Colon (tissue), 2 donors: ENCODE data around the gene DDRGK1.
"Not testable (repeated sequence)": the region's sequence is repeated elsewhere in the genome, so short reads cannot be mapped to it uniquely, and the experiment has no call there.

ENCODE experiments used
- FAIRE-seq: peaks from 2 replicates; lab custom pipeline; 2012; peaks lifted over from hg19 to GRCh38; lab: Jason Lieb, UNC
- donor health status: control.
- donor health status: control.

DDRGK1 gene

GRCh38 chr20:3164763-3165410 is 39.6 kb downstream of the DDRGK1 start:
- FAIRE-seq, result no peak

DNA sequence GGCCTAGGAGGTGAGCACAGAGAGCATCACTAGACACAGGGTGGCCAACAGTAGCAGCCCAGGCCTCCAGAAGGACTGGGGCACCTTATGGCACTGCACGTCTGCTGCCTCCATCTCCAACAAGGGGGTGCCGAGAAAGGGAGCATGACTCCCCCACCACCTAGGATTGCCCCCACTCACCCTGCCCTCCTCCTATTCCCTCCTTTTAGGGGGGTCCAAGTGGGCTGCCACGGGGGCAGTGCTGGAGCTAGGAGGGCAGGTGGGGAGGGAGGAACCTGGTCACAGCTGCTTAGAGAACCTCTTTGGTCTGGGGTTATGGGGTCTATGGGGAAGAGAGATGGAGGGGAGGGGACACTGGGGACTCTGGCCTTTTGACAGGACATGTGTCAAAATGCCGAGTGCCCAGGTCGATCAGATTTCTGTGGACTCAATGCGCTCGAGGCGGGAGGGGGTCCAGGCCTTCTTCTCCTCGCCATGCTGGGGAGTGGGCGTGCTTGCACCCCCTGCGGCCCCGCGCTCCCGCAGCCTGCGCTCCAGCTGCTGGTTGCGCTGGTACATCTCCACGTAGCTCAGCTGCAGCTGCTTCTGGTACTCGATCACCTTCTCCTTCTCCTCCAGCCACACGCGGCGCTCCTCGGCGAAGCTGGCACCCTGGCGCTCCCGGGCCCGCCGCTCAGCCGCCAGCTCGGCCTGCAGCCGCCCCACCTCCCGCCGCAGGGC is 40.3 kb downstream of the DDRGK1 start:
- FAIRE-seq, result no peak

DNA sequence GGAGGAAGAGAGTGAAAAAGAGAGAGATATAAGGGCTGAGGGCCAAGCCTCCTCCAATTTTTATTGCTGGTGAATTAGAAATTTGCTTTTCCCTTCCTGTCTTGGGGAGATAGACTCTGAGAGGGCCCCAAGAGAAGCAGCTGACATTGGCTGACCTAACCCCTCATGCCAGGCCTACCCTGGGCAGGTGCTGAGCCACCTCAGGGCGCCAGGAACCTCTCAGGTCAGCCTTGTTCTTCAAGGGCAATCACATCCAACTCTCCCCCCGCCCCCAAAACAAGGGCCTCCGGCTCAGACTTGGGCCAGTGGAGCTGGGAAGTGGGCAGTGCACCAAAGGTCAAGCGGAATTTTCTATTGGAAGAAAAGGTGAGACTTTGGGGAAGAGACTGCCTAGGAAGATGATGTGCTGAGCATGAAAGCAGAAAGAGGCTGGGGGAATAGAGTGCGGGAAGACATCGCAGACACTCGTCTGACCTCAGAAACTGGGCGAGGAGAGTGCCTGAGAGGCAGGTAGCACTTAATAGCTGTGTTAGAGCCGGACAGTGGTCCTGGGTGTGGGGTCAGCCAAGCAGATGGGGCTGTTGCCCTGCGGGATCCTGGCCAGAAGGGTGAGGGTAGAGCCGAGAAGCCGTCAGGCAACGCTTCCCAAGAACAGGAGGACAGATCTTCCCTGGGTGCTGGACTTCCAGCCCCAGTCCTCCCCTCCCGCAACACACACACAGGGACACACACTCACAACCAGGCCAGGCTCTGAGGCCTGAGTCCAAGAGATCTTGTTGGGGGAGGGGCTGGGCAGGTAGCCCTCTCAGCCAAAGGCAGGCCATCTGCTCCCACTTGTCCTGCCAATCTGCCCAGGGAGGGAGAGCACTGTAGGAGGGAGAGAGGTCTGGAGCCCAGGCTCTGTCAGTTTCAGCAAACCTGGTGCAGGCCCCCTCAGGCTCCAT is 41.1 kb downstream of the DDRGK1 start:
- no peak for FAIRE-seq

GRCh38 chr20:3162080-3162611 is 42.3 kb downstream of the DDRGK1 start:
- FAIRE-seq, result no peak

GRCh38 chr20:3161316-3162079 is 43.0 kb downstream of the DDRGK1 start:
- no peak for FAIRE-seq

DNA sequence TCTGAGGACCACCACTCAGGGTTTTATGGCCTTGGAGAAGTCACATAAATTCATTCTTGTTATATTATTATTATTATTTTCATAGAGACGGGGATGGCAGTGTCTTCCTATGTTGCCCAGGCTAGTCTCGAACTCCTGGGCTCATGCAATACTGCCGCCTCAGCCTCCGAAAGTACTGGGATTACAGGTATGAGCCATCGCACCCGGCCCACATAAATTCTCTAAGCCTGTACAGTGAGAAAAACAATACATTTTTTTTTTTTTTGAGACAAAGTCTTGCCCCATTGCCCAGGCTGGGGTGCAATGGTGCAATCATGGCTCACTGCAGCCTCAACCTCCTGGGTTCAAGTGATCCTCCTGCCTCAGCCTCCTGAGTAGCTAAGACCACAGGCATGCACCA is 44.1 kb downstream of the DDRGK1 start:
- no peak for FAIRE-seq

GRCh38 chr20:3158968-3159431 is 45.5 kb downstream of the DDRGK1 start:
- no peak for FAIRE-seq

- FAIRE-seq, result no peak
Measured at GRCh38 chr20:3157817-3158216, 46.7 kb downstream of the DDRGK1 start.

DNA sequence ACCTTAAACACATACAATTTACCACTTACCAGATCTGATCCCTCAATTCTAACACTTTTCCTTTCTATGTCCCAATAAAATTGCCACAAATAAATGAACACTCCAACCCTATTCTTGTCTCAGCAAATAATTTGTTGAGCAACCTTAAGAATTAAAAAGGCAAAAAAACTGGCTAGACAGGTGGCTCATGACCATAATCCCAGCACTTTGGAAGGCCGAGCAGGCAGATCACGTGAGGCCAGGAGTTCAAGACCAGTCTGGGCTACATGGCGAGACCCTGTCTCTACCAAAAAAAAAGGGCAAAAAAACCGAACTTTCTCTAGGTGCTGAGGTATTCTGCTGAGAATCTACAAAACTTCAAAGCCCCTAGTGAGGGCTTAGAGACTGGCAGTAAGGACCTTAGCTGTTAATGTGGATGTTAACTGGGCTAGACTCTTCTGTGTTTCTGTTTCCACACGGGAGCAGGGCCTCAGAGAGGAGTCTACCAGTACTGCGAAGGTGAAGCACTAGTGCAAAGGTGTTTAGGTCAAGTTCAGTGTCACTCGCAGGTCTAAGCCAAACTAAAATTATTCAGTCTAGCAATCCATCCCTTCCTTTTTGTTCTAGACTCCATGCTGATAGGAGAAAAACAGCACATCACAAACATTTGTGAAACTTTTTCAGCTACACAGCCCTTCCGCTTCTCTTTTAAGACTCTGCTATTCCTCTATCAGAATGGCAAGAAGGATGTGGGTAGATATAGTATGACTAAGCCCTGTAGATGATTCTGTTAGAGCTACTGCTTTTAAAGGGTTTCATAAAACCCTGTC is 47.5 kb downstream of the DDRGK1 start:
- no peak for FAIRE-seq

DNA sequence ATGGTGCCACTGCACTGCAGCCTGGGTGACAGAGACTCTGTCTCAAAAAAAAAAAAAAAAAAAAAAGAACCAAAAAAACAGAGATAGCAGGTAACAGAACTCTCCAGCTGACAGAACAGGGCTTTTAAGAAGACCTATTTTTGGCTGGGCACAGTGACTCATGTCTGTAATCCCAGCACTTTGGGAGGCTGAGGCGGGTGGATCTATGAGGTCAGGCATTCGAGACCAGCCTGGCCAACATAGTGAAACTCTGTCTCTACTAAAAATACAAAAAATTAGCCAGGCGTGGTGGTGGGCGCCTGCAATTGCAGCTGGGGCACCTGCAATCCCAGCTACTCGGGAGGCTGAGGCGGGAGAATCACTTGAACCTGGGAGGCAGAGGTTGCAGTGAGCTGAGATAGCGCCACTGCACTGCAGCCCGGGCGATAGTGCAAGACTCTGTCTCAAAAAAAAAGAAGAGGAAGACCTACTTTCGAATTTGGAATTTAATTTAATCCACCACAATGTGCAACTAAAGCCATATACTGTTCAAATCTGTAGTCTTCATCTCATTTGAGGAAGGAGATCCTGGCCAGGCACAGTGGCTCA is 52.3 kb downstream of the DDRGK1 start:
- FAIRE-seq, result not testable (repeated sequence)

- no peak for FAIRE-seq
Measured at GRCh38 chr20:3150908-3151307, 53.6 kb downstream of the DDRGK1 start.

DNA sequence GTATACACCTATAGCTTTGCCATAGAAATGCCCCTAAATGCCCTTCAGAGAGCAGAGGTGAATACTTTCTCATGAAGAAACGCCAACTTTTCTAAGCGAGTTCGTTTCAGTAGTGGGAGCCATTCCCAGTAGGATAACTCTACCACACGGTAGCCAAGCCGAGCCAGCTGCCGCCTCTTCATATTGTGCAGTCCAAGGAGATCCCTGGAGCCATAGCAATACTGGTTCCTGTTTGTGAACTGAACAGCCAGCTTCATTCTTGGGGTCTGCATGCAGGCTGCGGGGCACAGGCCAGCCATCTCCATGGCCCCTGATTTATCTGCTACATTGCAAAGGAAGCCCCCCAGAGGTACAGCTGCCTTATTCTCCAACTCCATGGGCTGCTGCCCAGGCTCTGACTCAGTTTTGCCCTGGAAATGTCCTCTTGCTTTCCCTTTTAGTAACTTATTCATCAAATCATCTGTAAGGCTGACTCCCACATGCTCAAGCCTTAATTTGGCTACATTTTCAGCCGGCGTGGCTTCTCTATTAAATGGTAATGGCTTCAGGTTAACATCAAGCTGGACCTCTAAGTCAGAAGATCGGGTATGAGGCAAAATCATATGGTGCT is 57.6 kb downstream of the DDRGK1 start:
- no peak for FAIRE-seq

GRCh38 chr20:3141757-3142156 is 62.7 kb downstream of the DDRGK1 start:
- FAIRE-seq, result no peak
